GM21717 (cell line): Measurements from ENCODE around the gene KIF26A.

Source experiments
- ATAC-seq: cut with Tn5 transposase; IDR thresholded peaks from one replicate; pipeline ENCODE4 v1.9.1; 2021; ENCODE audit warnings: mild to moderate bottlenecking, moderate library complexity; ENCODE audit not compliant: unreplicated experiment

The KIF26A gene

GRCh38 chr14:104138098-104138717, at the start of gene KIF26A:
KIF26A (plus strand) TSS chr14:104138587; CDS start chr14:104138723, 136 bp downstream.
- ATAC-seq: no peak

GRCh38 chr14:104090071-104090748, 48.2 kb upstream of the KIF26A start:
- no peak for ATAC-seq

- no peak for ATAC-seq
Observed at GRCh38 chr14:104091061-104091926, 47.1 kb upstream of the KIF26A start.

DNA sequence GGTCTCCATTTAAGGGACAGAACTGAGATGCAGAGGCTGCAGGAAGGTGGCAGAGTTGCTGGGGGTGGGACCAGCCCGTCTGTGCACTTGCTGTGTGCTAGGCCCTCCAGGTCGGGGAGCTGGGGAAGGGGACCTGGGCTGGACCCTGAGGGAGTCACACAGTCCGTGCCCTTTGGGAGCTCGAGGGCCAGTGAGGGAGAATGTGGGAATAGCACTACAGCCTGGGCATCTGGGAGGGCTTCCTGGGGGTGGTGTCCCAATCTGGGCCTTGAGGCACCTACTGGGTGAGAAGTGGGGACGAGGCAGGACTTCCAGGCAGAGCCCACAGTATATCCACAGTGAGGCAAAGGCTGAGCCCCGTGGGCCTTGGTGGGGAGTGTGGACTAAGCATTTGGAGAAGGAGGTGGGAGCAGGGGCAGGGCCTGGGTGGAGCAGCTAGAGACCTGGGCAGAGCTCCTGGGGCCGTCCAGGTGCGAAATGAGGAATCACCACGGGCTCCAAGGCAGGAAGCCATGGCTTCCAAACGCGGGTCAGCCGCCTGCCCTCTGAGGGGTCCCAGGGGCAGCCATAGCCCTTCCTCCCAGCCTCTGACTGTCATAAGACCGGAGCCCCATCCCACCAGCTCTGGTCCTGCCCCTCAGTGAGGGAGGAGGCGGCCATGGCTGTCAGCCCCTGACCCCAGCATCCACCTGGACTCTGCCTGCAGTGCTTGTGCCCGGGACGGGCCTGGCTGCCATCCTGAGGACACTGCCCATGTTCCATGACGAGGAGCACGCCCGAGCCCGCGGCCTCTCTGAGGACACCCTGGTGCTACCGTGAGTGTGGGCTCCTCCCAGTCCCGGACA, 46.2 kb upstream of the KIF26A start:
- ATAC-seq: no peak

DNA sequence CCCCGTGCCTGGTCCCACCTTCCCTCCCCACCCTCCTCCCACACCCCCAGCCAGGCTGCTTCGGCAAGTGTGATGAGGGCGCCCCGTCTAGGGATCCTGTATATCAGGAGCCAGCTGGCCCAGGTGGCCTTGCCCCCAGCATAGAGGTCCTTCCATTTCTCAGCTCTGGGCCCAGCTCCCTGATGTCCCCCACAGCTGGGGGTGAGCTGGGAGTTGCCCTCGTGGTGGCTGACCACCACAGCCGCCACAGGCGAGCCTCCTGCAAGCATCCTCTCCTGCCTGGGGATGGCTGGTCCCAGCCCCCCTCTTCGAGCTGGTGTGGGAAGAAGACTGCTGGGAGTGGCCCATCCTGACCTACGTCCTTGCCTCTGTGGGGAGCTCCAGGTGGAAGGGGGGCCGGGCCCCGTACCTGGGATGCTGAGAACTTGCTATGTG, 45.4 kb upstream of the KIF26A start:
- ATAC-seq: no peak

GRCh38 chr14:104093366-104094055, 44.9 kb upstream of the KIF26A start:
- ATAC-seq: no peak

- no peak for ATAC-seq
Observed at GRCh38 chr14:104094056-104094708, 44.2 kb upstream of the KIF26A start.

GRCh38 chr14:104094709-104095425, 43.5 kb upstream of the KIF26A start:
- ATAC-seq: no peak

DNA sequence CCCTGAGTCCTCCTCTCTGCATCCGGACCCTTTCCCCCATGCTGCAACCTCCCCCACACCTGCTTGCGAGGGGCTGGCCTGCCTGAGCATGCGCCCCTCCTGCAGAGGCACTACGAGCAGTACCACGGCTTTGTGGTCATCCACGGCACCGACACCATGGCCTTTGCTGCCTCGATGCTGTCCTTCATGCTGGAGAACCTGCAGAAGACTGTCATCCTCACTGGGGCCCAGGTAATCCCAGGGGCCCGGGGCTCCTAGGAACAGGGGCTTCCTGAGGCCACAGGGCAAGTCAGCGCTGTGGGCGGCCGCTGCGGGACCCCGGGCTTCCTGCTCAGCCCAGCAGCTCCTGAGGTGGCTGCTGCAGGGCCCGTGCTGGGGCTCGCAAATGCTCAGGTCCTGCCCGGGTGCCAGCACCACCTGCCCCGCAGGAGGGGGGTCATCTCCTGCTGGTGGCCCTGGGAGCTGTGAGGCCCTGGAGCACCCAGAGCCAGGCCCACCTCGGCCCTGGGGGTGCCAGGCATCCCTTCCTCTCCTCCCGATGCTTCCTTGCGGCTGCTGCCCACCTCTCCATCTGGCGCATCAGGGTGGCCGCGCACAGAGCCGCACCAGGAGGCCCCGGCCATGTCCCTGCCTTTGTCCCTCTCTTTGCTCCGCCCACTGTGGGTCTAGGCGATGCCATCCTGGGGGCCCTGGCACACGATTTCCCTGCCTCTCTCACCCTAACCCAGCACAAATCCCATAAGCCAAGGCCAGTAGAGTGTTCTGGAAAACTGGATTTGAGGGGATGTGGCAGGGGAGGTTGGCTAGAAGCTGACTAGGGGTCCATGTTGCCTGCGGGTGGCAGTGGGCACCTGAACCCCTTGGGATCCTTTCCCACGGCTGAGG, 42.7 kb upstream of the KIF26A start:
- no peak for ATAC-seq

DNA sequence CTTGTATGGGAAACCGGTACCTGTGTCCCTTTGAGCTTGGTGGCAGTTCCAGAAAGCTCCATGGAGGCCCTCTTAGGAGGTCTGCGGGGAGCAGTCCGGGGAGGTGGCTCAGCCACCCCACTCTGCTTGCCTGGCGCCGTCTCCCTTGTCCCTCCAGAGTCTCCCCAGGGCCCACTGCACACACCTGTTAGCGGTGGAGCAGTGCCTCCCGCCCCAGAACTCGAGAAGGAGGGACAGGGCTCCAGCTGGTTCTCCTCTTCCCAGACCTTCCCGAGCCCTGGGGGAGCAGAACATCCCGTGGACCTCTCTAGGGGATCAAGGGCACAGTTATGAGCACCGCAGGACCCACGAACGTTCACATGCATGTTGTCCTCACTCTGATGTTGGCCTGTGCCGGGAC, 42.1 kb upstream of the KIF26A start:
- no peak for ATAC-seq

- no peak for ATAC-seq
Observed at GRCh38 chr14:104096751-104097700, 41.4 kb upstream of the KIF26A start.

GRCh38 chr14:104098272-104099095, 39.9 kb upstream of the KIF26A start:
- ATAC-seq: no peak

- no peak for ATAC-seq
Observed at GRCh38 chr14:104099096-104100041, 39.0 kb upstream of the KIF26A start.

DNA sequence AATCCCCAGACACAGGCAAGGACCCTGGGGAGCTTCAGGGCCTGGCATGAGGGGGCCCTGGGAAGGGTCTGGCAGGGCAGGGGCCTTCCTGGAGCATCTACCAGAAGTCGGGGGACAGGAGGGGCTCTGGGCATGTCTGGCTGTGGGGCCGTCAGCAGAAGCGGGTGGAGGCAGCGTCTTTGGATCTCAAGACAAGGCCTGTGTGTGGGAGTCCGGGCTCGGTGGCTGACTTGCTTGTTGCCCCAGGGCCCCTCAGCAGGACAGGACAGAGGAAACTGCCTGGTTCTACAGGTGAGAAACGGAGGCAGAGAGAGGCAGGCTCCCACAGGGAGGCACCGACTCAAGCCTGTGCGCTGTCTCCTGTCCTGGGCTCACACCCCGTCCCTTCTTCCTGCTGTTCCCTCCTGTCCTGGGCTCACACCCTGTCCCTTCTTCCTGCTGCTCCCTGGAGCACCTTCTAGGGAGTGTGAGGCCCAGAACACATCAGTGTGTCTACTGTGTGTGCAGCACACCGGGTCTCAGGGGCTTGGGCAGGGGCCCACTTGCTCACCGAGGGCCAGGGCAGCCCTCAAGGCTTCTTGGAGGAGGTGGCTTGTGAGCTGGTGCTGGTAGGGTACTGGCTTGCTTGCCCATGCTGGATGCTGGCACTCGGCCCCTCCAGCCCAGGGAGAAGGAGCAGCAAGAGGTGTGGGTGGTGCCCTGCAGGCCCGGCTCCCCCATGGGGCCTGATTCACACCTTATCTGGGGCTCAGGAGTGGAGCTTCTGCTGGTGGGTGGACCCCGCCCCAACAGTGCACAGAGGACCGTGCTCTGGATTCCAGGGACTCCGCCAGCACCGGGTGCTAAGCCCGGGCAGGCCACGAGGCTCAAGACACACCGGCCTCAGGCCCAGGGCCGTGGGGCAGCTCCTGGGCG, 38.0 kb upstream of the KIF26A start:
- ATAC-seq: no peak
